ENCODE data around the gene SEC14L2. TPM values are rescaled to one million over a fixed set of nuclear protein-coding genes. Genes with fewer than 3 reads are reported as not detected.

Gene SEC14L2
- total RNA-seq, 1 experiment from 2014 or later = 14.4 TPM

DNA sequence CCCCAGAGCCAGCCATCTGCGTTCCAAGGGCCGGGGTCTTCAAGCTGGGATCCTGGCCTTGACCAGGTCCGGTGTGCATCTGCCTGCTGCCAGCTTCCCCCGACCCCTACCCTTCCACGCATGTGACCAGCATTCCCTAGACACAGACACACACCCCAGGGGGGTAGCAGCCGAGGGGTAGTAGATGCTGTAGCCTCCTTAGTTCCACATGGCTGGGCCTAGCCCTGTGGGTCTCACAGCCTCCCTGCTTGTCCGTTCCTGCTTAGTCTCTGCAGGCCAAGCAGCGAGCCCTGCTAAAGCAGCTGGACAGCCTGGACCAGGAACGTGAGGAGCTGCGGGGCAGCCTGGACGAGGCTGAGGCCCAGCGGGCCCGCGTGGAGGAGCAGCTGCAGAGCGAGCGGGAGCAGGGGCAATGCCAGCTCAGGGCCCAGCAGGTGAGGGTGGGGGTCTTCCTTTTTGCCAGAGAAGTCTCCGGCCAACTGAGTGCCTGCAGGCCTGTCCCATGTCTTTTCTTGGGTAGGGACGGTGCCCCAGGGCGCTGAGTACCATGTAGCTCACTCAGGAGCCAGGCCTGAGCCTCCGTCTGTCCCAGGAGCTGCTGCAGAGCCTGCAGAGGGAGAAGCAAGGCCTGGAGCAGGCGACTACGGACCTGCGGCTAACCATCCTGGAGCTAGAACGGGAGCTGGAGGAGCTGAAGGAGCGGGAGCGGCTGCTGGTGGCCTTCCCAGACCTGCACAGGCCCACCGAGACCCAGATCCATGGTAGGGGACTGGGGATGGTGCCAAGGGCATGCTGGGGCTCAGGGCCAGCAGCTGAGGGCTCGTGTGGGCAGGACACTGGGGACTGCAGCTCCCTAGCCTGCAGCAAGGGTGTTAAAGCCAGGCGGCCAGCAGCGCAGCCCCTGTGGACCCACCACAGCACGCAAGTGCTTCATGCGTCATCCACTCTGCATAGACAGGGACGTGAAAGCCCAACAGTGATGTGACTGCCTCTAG lies 23.2 kb upstream of the SEC14L2 start:
- BruUV-seq (replicated peaks) = no TSS peak
- H3K27ac ChIP-seq (ENCODE audit: low read depth, low read length, poor library complexity, severe bottlenecking) = no peak overlapping the region
- intact Hi-C loops (cut with micrococcal nuclease; ENCODE audit: unreplicated experiment) = no loop called here
- no peaks in the 10 kb centered on the region for H3K27me3 ChIP-seq (replicated peaks; ENCODE audit: insufficient read depth, low read depth, low read length, poor library complexity)
- no peaks in the 10 kb centered on the region for H3K36me3 ChIP-seq (ENCODE audit: insufficient read depth, low read length, poor library complexity, severe bottlenecking)
- POLR2A ChIA-PET (ENCODE audit: low non-redundant PET) = no interaction called here
- no peak overlapping the region for H3K4me3 ChIP-seq (ENCODE audit: low read depth, low read length, poor library complexity, severe bottlenecking)
- H3K4me1 ChIP-seq (ENCODE audit: insufficient read depth, low read length, poor library complexity, severe bottlenecking) = no peaks in the 10 kb centered on the region
- TF ChIP-seq, protein P1, sequence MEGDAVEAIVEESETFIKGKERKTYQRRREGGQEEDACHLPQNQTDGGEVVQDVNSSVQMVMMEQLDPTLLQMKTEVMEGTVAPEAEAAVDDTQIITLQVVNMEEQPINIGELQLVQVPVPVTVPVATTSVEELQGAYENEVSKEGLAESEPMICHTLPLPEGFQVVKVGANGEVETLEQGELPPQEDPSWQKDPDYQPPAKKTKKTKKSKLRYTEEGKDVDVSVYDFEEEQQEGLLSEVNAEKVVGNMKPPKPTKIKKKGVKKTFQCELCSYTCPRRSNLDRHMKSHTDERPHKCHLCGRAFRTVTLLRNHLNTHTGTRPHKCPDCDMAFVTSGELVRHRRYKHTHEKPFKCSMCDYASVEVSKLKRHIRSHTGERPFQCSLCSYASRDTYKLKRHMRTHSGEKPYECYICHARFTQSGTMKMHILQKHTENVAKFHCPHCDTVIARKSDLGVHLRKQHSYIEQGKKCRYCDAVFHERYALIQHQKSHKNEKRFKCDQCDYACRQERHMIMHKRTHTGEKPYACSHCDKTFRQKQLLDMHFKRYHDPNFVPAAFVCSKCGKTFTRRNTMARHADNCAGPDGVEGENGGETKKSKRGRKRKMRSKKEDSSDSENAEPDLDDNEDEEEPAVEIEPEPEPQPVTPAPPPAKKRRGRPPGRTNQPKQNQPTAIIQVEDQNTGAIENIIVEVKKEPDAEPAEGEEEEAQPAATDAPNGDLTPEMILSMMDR (conservative IDR thresholded peaks at IDR 0.05; ENCODE audit: low read depth, low read length) = no peak
- no peak for TF ChIP-seq EZH2 (IDR thresholded peaks at IDR 0.05; ENCODE audit: borderline replicate concordance, low read depth, low read length, poor library complexity, severe bottlenecking)
- no peaks in the 10 kb centered on the region for H3K9me3 ChIP-seq (ENCODE audit: low read depth, low read length, poor library complexity, severe bottlenecking)
- no peak for DNase-seq (ENCODE audit: low spot score)
- CTCF ChIA-PET = no interaction called here

- POLR2A ChIA-PET (ENCODE audit: low non-redundant PET) = no interaction called here
Measured at GRCh38 chr22:30375312-30375849, 21.4 kb upstream of the SEC14L2 start.

GRCh38 chr22:30380011-30380410 lies 16.8 kb upstream of the SEC14L2 start:
- no peaks in the 10 kb centered on the region for H3K27me3 ChIP-seq (replicated peaks; ENCODE audit: insufficient read depth, low read depth, low read length, poor library complexity)
- ChIA-PET POLR2A (ENCODE audit: low non-redundant PET) (no interaction called here), CTCF (no interaction called here)
- H3K36me3 ChIP-seq (ENCODE audit: insufficient read depth, low read length, poor library complexity, severe bottlenecking) = no peaks in the 10 kb centered on the region
- H3K27ac ChIP-seq (ENCODE audit: low read depth, low read length, poor library complexity, severe bottlenecking) = no peak overlapping the region
- TF ChIP-seq EZH2 (IDR thresholded peaks at IDR 0.05; ENCODE audit: borderline replicate concordance, low read depth, low read length, poor library complexity, severe bottlenecking) = no peak
- TF ChIP-seq, protein P1 (conservative IDR thresholded peaks at IDR 0.05; ENCODE audit: low read depth, low read length) = no peak
- no peak overlapping the region for H3K4me3 ChIP-seq (ENCODE audit: low read depth, low read length, poor library complexity, severe bottlenecking)
- no peaks in the 10 kb centered on the region for H3K9me3 ChIP-seq (ENCODE audit: low read depth, low read length, poor library complexity, severe bottlenecking)
- no TSS peak for BruUV-seq (replicated peaks)
- intact Hi-C loops (cut with micrococcal nuclease; ENCODE audit: unreplicated experiment) = no loop called here
- no peaks in the 10 kb centered on the region for H3K4me1 ChIP-seq (ENCODE audit: insufficient read depth, low read length, poor library complexity, severe bottlenecking)
- no peak for DNase-seq (ENCODE audit: low spot score)

More at GRCh38 chr22:30375312-30375849, 21.4 kb upstream of the SEC14L2 start:
- Histone ChIP-seq H3K4me1 (ENCODE audit: insufficient read depth, low read length, poor library complexity, severe bottlenecking) (no peaks in the 10 kb centered on the region), H3K4me3 (ENCODE audit: low read depth, low read length, poor library complexity, severe bottlenecking) (no peak overlapping the region), H3K9me3 (ENCODE audit: low read depth, low read length, poor library complexity, severe bottlenecking) (no peaks in the 10 kb centered on the region), H3K27ac (ENCODE audit: low read depth, low read length, poor library complexity, severe bottlenecking) (no peak overlapping the region), H3K36me3 (ENCODE audit: insufficient read depth, low read length, poor library complexity, severe bottlenecking) (no peaks in the 10 kb centered on the region), H3K27me3 (replicated peaks; ENCODE audit: insufficient read depth, low read depth, low read length, poor library complexity) (no peaks in the 10 kb centered on the region)
- CTCF ChIA-PET = no interaction called here
- TF ChIP-seq EZH2 (IDR thresholded peaks at IDR 0.05; ENCODE audit: borderline replicate concordance, low read depth, low read length, poor library complexity, severe bottlenecking) = no peak
- TF ChIP-seq, protein P1 (conservative IDR thresholded peaks at IDR 0.05; ENCODE audit: low read depth, low read length) = no peak
- intact Hi-C loops (cut with micrococcal nuclease; ENCODE audit: unreplicated experiment) = no loop called here
- DNase-seq (ENCODE audit: low spot score) = no peak
- BruUV-seq (replicated peaks) = no TSS peak
